Right lung (tissue), 10 donors: Measurements from ENCODE around the gene ATG4D. TPM values are rescaled to one million over a fixed set of nuclear protein-coding genes. Genes with fewer than 3 reads are reported as not detected.

Experiments used
- DNase-seq, 2 donors: peaks; one replicate each; pipeline ENCODE4 v3.0.0-alpha.2; 2013
- long read RNA-seq, 8 donors: transcript quantifications; one replicate each; lab custom pipeline, GENCODE V29; 2026
- polyA plus RNA-seq, 5 donors: library from polyadenylated mRNA; unstranded; fragments of 120-200 nt; gene quantifications; one replicate each; pipeline versions ENCODE4 v1.2.1 to v1.2.3, GENCODE V29; 2013; ENCODE audit warnings: inconsistent platforms in 1 of 5, low replicate concordance in 1 of 5; ENCODE audit not compliant: insufficient read length in 5 of 5, insufficient read depth in 1 of 5

Gene ATG4D
- 10 to 100 TPM; 15.1 to 23.5 (median 19.9) TPM for polyA plus RNA-seq
- long read RNA-seq, donor 1, transcript ATG4D-201 (10 exons, 1,949 nt), result major isoform, 5 of 15 reads
- long read RNA-seq, donor 1, partial matches to known transcripts, result 8 of 15 reads
- long read RNA-seq, donor 1, other reads (novel, unspliced or antisense), result 0 of 15 reads
- long read RNA-seq, donor 2, partial matches to known transcripts, result 0 of 2 reads
- long read RNA-seq, donor 2, other reads (novel, unspliced or antisense), result 0 of 2 reads
- long read RNA-seq, donor 3, partial matches to known transcripts, result 0 of 4 reads
- long read RNA-seq, donor 3, other reads (novel, unspliced or antisense), result 0 of 4 reads
- long read RNA-seq, donor 4, partial matches to known transcripts, result 0 of 4 reads
- long read RNA-seq, donor 4, other reads (novel, unspliced or antisense), result 0 of 4 reads
- long read RNA-seq, donor 5, partial matches to known transcripts, result 51 of 65 reads
- long read RNA-seq, donor 5, other reads (novel, unspliced or antisense), result 12 of 65 reads
- long read RNA-seq, donor 6, partial matches to known transcripts, result 31 of 35 reads
- long read RNA-seq, donor 6, other reads (novel, unspliced or antisense), result 0 of 35 reads
- long read RNA-seq, donor 7, transcript ATG4D-201 (10 exons, 1,949 nt), result major isoform, 6 of 42 reads
- long read RNA-seq, donor 7, partial matches to known transcripts, result 34 of 42 reads
- long read RNA-seq, donor 7, other reads (novel, unspliced or antisense), result 0 of 42 reads
- long read RNA-seq, donor 8, partial matches to known transcripts, result 0 of 2 reads
- long read RNA-seq, donor 8, other reads (novel, unspliced or antisense), result 0 of 2 reads

GRCh38 chr19:10543420-10544241 lies at the start of gene ATG4D:
Gene ATG4D, plus strand, starts transcription at chr19:10543904. Its CDS starts 187 bp downstream, at chr19:10544091.
- DNase-seq, result peak; percentile 72 to 76

GRCh38 chr19:10497371-10497770 lies 46.3 kb upstream of the ATG4D start:
- DNase-seq, result no peak

DNA sequence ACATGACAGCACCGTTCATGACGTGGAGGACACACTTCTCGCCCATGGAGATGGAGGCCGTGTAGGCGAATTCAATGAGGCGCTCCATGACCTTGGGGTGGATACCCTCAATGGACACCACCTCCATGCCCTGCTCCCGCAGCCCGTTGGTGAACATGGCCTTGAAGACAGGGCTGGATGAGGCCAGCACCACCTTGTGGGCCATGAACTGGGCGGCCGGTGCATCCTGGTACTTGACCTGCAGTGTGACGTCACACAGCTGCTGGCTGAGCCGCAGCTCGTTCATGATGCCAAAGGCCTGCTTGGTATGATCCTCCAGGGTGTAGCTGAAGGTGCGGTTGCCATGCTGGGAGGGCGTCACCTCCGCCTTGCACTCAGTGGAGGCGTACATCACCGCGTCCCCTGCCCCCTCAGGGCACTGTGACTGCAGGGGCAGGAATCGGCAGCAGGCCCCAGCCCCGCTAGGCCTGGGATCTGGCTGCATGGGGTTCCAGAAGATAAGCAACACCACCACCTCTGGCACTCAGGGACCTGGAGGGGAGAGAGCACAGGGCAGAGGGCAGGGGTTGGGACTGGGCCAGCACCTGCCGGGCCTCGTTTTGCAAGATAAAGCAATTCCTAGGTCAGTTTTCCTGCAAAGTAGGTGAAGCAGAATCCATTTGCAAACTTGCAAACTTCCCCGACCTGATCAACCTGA lies 44.0 kb upstream of the ATG4D start:
- DNase-seq, result no peak

- no peak for DNase-seq
Measured at GRCh38 chr19:10500247-10500592, 43.5 kb upstream of the ATG4D start.

- DNase-seq, result peak; percentile 48 to 55
Measured at GRCh38 chr19:10501971-10502523, 41.7 kb upstream of the ATG4D start.

DNA sequence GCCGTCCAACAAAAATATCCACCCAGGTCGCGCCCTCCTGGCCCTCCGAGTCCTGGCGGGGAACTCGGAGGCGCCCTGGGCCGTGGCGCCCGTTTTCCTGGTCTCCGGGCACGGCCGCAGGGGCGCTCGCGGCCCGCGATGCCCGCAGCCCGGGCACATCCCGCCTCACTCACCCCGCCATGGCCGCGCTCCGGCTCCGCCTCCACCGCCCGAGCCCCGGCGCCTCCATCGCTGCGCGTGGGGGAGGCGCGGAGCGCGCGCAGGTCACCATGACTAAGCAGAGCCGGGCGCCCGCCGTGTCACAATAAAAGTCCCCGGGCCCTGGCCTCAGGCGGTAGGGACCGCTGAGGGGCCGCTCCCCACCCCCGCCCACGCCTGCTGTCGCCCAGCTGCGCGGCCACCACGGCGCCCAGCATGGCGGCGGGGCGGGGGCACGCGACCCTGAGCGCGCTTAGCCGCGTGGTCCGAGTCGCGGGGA lies 41.1 kb upstream of the ATG4D start:
- DNase-seq, result peak; percentile 94 to 96

GRCh38 chr19:10503002-10503789 lies 40.5 kb upstream of the ATG4D start, which contains the start of gene KEAP1:
Gene KEAP1, minus strand, starts transcription at chr19:10503356. Its CDS starts 3,323 bp downstream, at chr19:10500033.
- peak; percentile 39 to 56 for DNase-seq

DNA sequence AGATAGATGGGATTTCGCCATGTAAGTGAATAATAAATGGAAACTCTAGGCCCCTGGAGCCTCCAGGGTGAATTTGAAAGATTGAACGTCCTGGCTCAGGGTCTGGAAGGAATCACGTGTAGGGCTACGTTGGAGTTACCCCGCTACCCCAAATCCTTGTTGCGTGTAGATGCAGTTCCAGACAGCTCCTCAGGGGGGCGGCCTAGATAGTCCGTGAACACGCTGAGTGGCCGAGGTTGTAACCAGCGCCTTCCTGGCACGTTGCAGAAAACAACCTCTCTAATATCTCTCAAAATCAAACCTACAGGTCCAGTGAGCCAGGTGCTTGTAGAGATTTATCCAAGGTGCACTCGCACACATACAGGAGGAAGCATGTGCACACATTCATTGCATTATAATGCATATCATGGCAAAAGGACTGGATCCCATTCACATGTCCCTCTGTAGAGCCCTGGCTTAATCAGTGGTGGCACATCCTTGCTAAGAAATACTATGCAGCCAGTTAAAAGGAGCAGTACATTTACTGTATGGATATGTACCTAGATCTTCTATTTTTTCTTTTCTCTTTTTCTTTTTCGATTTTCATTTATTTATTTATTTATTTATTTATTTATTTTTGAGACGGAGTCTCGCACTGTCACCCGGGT lies 38.0 kb upstream of the ATG4D start:
- DNase-seq, result peak in 1 of 2 donors; percentile 29

- DNase-seq, result no peak
Measured at GRCh38 chr19:10508036-10508435, 35.7 kb upstream of the ATG4D start.

- DNase-seq, result no peak
Measured at GRCh38 chr19:10508707-10509106, 35.0 kb upstream of the ATG4D start.

- DNase-seq, result no peak
Measured at GRCh38 chr19:10510301-10510802, 33.4 kb upstream of the ATG4D start.

GRCh38 chr19:10513223-10513622 lies 30.5 kb upstream of the ATG4D start:
- no peak for DNase-seq

GRCh38 chr19:10514211-10515145 lies 29.2 kb upstream of the ATG4D start:
- no peak for DNase-seq

- DNase-seq, result no peak
Measured at GRCh38 chr19:10516064-10516385, 27.7 kb upstream of the ATG4D start.

DNA sequence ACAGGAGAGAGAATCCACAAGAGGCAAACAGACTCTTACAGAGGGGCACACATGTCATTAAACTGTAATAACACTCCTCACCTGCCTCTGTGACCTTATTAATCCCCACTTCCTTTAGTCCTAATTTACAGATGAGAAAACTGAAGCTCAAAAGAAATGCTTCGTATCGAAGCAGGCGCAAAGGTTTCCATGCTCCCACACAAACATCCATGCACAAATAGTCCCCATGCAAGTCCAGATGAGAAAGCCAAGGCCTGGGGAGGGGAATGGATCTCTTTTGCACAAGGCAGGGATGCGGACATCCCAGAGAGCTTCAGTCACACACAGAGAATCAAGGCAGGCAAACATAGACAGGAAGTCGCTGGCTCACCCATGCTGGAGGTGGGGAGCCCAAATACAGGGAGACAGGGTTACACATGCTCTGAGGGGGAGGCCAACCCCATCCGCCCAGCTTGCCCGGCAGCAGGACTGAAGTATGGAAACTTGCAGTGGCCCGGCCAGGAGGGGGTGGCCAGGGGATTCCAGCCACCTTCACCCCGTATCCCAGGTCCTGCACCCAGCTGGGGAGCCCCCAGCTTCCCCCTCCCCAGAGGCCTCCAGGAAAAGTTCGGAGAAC lies 26.9 kb upstream of the ATG4D start:
- DNase-seq, result no peak

DNA sequence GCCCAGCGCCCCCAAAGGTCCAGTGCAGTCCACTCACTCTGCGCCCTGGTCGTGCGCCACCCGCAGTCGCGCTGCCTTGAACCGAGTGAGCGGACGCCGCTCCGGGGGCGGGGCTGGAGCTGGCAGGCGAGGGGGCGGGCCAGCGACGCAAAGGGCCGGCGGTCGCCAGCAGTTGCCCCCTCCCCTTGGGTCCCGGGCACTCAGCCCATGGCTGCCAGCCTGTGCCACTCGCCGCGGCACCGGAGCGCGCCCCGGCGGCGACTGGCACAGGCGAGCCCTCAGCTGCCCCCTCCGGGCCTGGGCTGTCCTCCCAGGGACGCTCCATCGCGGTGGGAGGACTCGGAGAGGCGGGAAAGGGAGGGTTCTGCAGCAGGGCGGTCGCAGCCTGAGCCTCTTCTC lies 26.3 kb upstream of the ATG4D start, which contains the start of gene S1PR5:
Gene S1PR5 (minus strand): TSS at position 87 of the 399 bp plus-strand sequence. CDS start 2,436 bp downstream, outside the sequence.
- DNase-seq, result no peak

DNA sequence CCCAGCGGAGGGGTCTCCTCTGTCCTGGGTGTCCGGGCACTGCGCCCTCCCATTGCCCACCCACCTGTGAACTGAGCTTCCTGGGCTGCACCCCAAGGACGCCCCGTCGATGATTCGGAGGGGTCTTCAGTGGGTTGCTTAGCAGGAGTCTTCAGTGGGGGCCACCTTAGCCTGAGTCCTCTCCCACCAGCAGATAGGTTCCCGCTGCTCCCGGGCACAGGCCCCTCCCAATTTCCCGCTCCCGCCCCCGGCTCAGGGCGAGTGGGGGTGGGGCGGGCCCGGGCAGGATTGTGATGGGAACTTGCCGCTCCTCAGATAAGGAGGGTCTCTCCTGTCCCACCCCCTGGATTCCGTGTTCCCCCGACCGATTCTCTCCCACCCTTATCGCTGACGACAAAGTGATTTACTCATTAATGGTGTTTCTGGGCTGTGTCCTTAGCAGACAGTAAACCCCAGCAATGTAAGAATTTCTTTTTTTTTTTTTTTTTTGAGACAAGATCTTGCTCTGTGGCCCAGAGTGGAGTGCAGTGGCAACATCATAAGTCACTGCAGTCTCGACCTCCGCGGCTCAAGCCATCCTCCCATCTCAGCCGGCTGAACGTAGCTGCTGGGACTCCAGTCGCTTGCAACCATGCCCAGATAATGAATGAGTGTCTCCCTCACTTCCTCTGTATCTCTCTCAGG lies 25.8 kb upstream of the ATG4D start:
- no peak for DNase-seq
